WTC11 (cell line): ENCODE measurements around the gene PKP3. TPM values are rescaled to one million over a fixed set of nuclear protein-coding genes. Genes with fewer than 3 reads are reported as not detected.

Experiments used
- ATAC-seq: fragments of 200-7000 bp; cut with Tn5 transposase; 2 replicates; pipeline ENCODE4 v1.10.0; 2021; ENCODE audit warnings: mild to moderate bottlenecking, moderate library complexity
- CTCF ChIA-PET: fragments of 300-600 bp; sonication (Branson Sonifier 250); formaldehyde crosslinking; loops from one replicate; lab custom pipeline; 2021; ENCODE audit warnings: antibody characterized with exemption; lab: Charles Lee
- POLR2A ChIA-PET: fragments of 350-600 bp; sonication (Branson Sonifier 250); formaldehyde crosslinking; loops from one replicate; lab custom pipeline; 2021; ENCODE audit warnings: antibody characterized with exemption; lab: Charles Lee
- DNase-seq: peaks from one replicate; pipeline ENCODE4 v3.0.0; 2021; ENCODE audit warnings: low spot score
- H3K27ac Mint-ChIP-seq: 2 replicates; pipeline ENCODE4 v1.8.0; 2021; ENCODE audit warnings: mixed read lengths
- H3K27me3 Mint-ChIP-seq: 2 replicates; pipeline ENCODE4 v1.8.0; 2021; ENCODE audit warnings: low read depth, mild to moderate bottlenecking, moderate library complexity, mixed read lengths
- H3K36me3 Mint-ChIP-seq: 2 replicates; pipeline ENCODE4 v1.8.0; 2021; ENCODE audit warnings: mixed read lengths
- H3K4me1 Mint-ChIP-seq: 2 replicates; pipeline ENCODE4 v1.8.0; 2022; ENCODE audit warnings: mixed read lengths
- H3K4me3 Mint-ChIP-seq: 2 replicates; pipeline ENCODE4 v1.8.0; 2021; ENCODE audit warnings: mild to moderate bottlenecking, moderate library complexity, mixed read lengths
- H3K9me3 Mint-ChIP-seq: 2 replicates; pipeline ENCODE4 v1.8.0; 2021; ENCODE audit warnings: mixed read lengths
- ATF1 ChIP-seq: sonication (generic); formaldehyde crosslinking; IDR thresholded peaks from 2 replicates; pipeline ENCODE4 v1.8.1; 2023; ENCODE audit warnings: mild to moderate bottlenecking, moderate library complexity, missing genetic modification reagents
- CBFB ChIP-seq: sonication (generic); formaldehyde crosslinking; IDR thresholded peaks from 2 replicates; pipeline ENCODE4 v1.8.1; 2022; ENCODE audit warnings: mild to moderate bottlenecking, low read depth, missing genetic modification reagents
- CREM ChIP-seq: sonication (generic); formaldehyde crosslinking; IDR thresholded peaks from 2 replicates; pipeline ENCODE4 v1.8.1; 2022; ENCODE audit warnings: mild to moderate bottlenecking, missing genetic modification reagents, moderate library complexity
- FOXP1 ChIP-seq: sonication (generic); formaldehyde crosslinking; IDR thresholded peaks from 2 replicates; pipeline ENCODE4 v1.8.0; 2022; ENCODE audit warnings: missing genetic modification reagents, mild to moderate bottlenecking, moderate library complexity, borderline replicate concordance
- GTF2I ChIP-seq: fragments of 250-450 bp; sonication (Bioruptor Pico); conservative IDR thresholded peaks from 2 replicates; pipeline ENCODE4 v1.4.0; 2021; ENCODE audit warnings: mild to moderate bottlenecking
- IRF2 ChIP-seq: sonication (generic); formaldehyde crosslinking; IDR thresholded peaks from 2 replicates; pipeline ENCODE4 v1.8.0; 2022; ENCODE audit warnings: low read depth, missing genetic modification reagents, borderline replicate concordance
- JAZF1 ChIP-seq: fragments of 250-450 bp; sonication (Bioruptor Pico); IDR thresholded peaks from 2 replicates; pipeline ENCODE4 v1.9.0; 2021; ENCODE audit warnings: moderate library complexity, mild to moderate bottlenecking, inconsistent platforms
- JUN ChIP-seq: sonication (generic); formaldehyde crosslinking; IDR thresholded peaks from 2 replicates; pipeline ENCODE4 v1.8.0; 2023; ENCODE audit warnings: mild to moderate bottlenecking, missing genetic modification reagents
- MXD4 ChIP-seq: fragments of 250-450 bp; sonication (Bioruptor Pico); IDR thresholded peaks from 2 replicates; pipeline ENCODE4 v1.8.0; 2021; ENCODE audit warnings: mild to moderate bottlenecking, moderate library complexity, borderline replicate concordance
- NFATC4 ChIP-seq: fragments of 250-450 bp; sonication (Bioruptor Pico); IDR thresholded peaks from 2 replicates; pipeline ENCODE4 v1.9.0; 2021; ENCODE audit warnings: mild to moderate bottlenecking
- ZNF138 ChIP-seq: sonication (generic); formaldehyde crosslinking; conservative IDR thresholded peaks from 2 replicates; pipeline ENCODE4 v1.8.1; 2022; ENCODE audit warnings: mild to moderate bottlenecking, moderate library complexity, missing genetic modification reagents
- ZNF232 ChIP-seq: sonication (generic); formaldehyde crosslinking; IDR thresholded peaks from 2 replicates; pipeline ENCODE4 v1.8.0; 2022; ENCODE audit warnings: mild to moderate bottlenecking, missing genetic modification reagents
- ZNF263 ChIP-seq: sonication (generic); formaldehyde crosslinking; IDR thresholded peaks from 2 replicates; pipeline ENCODE4 v1.8.1; 2022; ENCODE audit warnings: low read depth, mild to moderate bottlenecking, moderate library complexity, missing genetic modification reagents
- ZNF423 ChIP-seq: fragments of 250-450 bp; sonication (Bioruptor Pico); IDR thresholded peaks from 2 replicates; pipeline ENCODE4 v2.1.2; 2022; ENCODE audit warnings: mild to moderate bottlenecking, moderate library complexity
- total RNA-seq: library from RNA; stranded (reverse); gene quantifications from 3 replicates; pipeline ENCODE4 v1.2.3, GENCODE V29; 2021
- TF ChIP-seq, protein P1 (sequence below): sonication (generic); formaldehyde crosslinking; IDR thresholded peaks from 2 replicates; pipeline ENCODE4 v1.8.1; 2023; ENCODE audit warnings: mild to moderate bottlenecking, missing genetic modification reagents, borderline replicate concordance
- TF ChIP-seq, protein P2 (sequence below): fragments of 250-450 bp; sonication (Bioruptor Pico); IDR thresholded peaks from 2 replicates; pipeline ENCODE4 v1.9.0; 2021; ENCODE audit warnings: moderate library complexity, mild to moderate bottlenecking, inconsistent platforms, borderline replicate concordance
- TF ChIP-seq, protein P3 (sequence below): fragments of 250-450 bp; sonication (Bioruptor Pico); IDR thresholded peaks from 2 replicates; pipeline ENCODE4 v1.9.0; 2021; ENCODE audit warnings: mild to moderate bottlenecking
- TF ChIP-seq, protein P4 (sequence below): sonication (generic); formaldehyde crosslinking; IDR thresholded peaks from 2 replicates; pipeline ENCODE4 v1.8.0; 2023; ENCODE audit warnings: missing genetic modification reagents
- TF ChIP-seq, protein P5 (sequence below): sonication (generic); formaldehyde crosslinking; IDR thresholded peaks from 2 replicates; pipeline ENCODE4 v1.8.0; 2022; ENCODE audit warnings: mild to moderate bottlenecking, missing genetic modification reagents
- TF ChIP-seq, protein P6 (sequence below): sonication (generic); formaldehyde crosslinking; IDR thresholded peaks from 2 replicates; pipeline ENCODE4 v1.8.0; 2022; ENCODE audit warnings: mild to moderate bottlenecking, missing genetic modification reagents

PKP3 gene
- total RNA-seq, 1 experiment from 2014 or later: 17.3 TPM

DNA sequence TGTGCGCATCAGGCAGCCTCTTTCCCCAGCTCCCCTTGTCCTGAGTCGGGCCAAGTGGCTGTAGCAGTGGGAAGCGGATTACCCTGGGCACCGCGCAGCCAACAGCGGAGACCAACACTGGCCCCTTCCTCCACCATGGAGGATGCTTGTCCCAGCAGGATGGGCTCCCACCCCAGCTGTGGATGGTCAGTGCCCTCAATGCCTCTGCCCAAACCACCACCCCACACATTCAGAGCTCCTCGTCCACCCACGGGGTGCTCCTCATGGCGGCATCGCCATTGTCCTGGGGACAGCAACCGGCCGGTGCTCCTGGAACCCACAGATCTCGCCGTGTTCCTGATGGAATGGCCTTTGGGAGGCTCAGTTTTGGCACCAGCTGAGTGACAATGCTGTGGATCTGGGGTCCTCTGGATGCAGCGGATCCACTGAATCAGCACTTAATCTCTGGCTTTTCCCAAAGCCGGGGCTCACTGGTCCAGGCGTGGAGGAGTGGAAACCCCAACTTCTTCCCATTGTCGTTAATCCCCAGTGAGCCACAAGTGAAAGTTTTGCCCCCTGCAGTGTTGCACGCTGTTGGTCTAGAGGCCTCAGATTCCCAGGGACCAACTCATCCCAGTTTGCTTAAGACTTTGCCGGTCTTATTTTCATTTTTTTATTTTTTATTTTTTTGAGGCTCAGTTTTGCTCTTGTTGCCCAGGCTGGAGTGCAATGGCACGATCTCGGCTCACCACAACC is 28.9 kb upstream of the PKP3 start:
- DNase-seq: no peak
- H3K27ac Mint-ChIP-seq: no peak overlapping the region
- H3K4me3 Mint-ChIP-seq: no peak overlapping the region
- peaks cover 17% of the 10 kb centered on the region for H3K4me1 Mint-ChIP-seq
- H3K27me3 Mint-ChIP-seq: peaks cover 20% of the 10 kb centered on the region
- no peak for TF ChIP-seq ZNF232 (CRISPR knock-in tag)
- no peak for TF ChIP-seq NFATC4 (CRISPR knock-in tag)
- no peak for TF ChIP-seq FOXP1 (CRISPR knock-in tag)
- no peak for TF ChIP-seq MXD4 (CRISPR knock-in tag)
- no peak for TF ChIP-seq ZNF423
- TF ChIP-seq, protein P1, sequence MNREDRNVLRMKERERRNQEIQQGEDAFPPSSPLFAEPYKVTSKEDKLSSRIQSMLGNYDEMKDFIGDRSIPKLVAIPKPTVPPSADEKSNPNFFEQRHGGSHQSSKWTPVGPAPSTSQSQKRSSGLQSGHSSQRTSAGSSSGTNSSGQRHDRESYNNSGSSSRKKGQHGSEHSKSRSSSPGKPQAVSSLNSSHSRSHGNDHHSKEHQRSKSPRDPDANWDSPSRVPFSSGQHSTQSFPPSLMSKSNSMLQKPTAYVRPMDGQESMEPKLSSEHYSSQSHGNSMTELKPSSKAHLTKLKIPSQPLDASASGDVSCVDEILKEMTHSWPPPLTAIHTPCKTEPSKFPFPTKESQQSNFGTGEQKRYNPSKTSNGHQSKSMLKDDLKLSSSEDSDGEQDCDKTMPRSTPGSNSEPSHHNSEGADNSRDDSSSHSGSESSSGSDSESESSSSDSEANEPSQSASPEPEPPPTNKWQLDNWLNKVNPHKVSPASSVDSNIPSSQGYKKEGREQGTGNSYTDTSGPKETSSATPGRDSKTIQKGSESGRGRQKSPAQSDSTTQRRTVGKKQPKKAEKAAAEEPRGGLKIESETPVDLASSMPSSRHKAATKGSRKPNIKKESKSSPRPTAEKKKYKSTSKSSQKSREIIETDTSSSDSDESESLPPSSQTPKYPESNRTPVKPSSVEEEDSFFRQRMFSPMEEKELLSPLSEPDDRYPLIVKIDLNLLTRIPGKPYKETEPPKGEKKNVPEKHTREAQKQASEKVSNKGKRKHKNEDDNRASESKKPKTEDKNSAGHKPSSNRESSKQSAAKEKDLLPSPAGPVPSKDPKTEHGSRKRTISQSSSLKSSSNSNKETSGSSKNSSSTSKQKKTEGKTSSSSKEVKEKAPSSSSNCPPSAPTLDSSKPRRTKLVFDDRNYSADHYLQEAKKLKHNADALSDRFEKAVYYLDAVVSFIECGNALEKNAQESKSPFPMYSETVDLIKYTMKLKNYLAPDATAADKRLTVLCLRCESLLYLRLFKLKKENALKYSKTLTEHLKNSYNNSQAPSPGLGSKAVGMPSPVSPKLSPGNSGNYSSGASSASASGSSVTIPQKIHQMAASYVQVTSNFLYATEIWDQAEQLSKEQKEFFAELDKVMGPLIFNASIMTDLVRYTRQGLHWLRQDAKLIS (CRISPR knock-in tag): no peak
- TF ChIP-seq, protein P2, sequence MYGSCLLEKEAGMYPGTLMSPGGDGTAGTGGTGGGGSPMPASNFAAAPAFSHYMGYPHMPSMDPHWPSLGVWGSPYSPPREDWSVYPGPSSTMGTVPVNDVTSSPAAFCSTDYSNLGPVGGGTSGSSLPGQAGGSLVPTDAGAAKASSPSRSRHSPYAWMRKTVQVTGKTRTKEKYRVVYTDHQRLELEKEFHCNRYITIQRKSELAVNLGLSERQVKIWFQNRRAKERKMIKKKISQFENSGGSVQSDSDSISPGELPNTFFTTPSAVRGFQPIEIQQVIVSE: no peak
- TF ChIP-seq, protein P3, sequence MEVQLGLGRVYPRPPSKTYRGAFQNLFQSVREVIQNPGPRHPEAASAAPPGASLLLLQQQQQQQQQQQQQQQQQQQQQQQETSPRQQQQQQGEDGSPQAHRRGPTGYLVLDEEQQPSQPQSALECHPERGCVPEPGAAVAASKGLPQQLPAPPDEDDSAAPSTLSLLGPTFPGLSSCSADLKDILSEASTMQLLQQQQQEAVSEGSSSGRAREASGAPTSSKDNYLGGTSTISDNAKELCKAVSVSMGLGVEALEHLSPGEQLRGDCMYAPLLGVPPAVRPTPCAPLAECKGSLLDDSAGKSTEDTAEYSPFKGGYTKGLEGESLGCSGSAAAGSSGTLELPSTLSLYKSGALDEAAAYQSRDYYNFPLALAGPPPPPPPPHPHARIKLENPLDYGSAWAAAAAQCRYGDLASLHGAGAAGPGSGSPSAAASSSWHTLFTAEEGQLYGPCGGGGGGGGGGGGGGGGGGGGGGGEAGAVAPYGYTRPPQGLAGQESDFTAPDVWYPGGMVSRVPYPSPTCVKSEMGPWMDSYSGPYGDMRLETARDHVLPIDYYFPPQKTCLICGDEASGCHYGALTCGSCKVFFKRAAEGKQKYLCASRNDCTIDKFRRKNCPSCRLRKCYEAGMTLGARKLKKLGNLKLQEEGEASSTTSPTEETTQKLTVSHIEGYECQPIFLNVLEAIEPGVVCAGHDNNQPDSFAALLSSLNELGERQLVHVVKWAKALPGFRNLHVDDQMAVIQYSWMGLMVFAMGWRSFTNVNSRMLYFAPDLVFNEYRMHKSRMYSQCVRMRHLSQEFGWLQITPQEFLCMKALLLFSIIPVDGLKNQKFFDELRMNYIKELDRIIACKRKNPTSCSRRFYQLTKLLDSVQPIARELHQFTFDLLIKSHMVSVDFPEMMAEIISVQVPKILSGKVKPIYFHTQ (CRISPR knock-in tag): no peak
- TF ChIP-seq CREM: no peak
- no peak for TF ChIP-seq JUN (CRISPR knock-in tag)
- TF ChIP-seq JAZF1 (CRISPR knock-in tag): no peak
- no peak for TF ChIP-seq CBFB (CRISPR knock-in tag)
- no peak for TF ChIP-seq ZNF138 (CRISPR knock-in tag)
- no peak for TF ChIP-seq IRF2 (CRISPR knock-in tag)
- TF ChIP-seq, protein P4, sequence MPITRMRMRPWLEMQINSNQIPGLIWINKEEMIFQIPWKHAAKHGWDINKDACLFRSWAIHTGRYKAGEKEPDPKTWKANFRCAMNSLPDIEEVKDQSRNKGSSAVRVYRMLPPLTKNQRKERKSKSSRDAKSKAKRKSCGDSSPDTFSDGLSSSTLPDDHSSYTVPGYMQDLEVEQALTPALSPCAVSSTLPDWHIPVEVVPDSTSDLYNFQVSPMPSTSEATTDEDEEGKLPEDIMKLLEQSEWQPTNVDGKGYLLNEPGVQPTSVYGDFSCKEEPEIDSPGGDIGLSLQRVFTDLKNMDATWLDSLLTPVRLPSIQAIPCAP (CRISPR knock-in tag): no peak
- CTCF ChIA-PET: interaction anchor here (0.5 to 8.1 kb wide), 10 partner anchors 25 to 158 kb away, joined by 3 to 96 read pairs (median 4); partner anchors contain the start of genes BET1L, NLRP6, PGGHG and RIC8A
- POLR2A ChIA-PET: no interaction called here
- peaks cover 17% of the 10 kb centered on the region for H3K9me3 Mint-ChIP-seq
- peaks cover 13% of the 10 kb centered on the region for H3K36me3 Mint-ChIP-seq
- no peak for ATAC-seq

DNA sequence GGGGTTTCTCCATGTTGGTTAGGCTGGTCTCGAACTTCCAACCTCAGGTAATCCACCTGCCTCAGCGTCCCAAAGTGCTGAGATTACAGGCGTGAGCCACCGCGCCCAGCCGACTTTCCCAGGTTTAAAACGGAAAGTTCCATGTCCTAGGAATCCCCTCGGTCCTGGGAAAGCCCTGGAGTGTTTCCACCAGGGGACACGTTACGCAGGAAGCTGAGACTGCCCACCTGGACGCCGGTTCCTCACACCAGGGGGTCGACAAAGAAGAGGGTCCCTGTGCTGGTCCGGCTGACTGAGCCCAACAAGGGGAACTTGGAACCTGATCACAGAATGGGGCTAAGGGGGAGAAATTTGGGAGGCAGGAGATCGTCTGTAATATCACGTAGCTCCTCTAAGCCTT is 28.2 kb upstream of the PKP3 start:
- H3K4me3 Mint-ChIP-seq: no peak overlapping the region
- H3K36me3 Mint-ChIP-seq: peaks cover 10% of the 10 kb centered on the region
- peaks cover 17% of the 10 kb centered on the region for H3K27me3 Mint-ChIP-seq
- DNase-seq: no peak
- ChIA-PET CTCF (interaction anchor here (2.1 to 8.1 kb wide), 2 partner anchors 74 to 114 kb away, joined by 7 to 96 read pairs; no protein-coding TSS in a partner anchor), POLR2A (no interaction called here)
- peaks cover 10% of the 10 kb centered on the region for H3K9me3 Mint-ChIP-seq
- peaks cover 21% of the 10 kb centered on the region for H3K4me1 Mint-ChIP-seq
- ATAC-seq: no peak
- TF ChIP-seq, protein P5, sequence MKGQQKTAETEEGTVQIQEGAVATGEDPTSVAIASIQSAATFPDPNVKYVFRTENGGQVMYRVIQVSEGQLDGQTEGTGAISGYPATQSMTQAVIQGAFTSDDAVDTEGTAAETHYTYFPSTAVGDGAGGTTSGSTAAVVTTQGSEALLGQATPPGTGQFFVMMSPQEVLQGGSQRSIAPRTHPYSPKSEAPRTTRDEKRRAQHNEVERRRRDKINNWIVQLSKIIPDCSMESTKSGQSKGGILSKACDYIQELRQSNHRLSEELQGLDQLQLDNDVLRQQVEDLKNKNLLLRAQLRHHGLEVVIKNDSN (CRISPR knock-in tag): no peak
- TF ChIP-seq CREM: no peak
- TF ChIP-seq GTF2I: no peak
- TF ChIP-seq, protein P6, sequence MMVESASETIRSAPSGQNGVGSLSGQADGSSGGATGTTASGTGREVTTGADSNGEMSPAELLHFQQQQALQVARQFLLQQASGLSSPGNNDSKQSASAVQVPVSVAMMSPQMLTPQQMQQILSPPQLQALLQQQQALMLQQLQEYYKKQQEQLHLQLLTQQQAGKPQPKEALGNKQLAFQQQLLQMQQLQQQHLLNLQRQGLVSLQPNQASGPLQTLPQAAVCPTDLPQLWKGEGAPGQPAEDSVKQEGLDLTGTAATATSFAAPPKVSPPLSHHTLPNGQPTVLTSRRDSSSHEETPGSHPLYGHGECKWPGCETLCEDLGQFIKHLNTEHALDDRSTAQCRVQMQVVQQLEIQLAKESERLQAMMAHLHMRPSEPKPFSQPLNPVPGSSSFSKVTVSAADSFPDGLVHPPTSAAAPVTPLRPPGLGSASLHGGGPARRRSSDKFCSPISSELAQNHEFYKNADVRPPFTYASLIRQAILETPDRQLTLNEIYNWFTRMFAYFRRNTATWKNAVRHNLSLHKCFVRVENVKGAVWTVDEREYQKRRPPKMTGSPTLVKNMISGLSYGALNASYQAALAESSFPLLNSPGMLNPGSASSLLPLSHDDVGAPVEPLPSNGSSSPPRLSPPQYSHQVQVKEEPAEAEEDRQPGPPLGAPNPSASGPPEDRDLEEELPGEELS (CRISPR knock-in tag): no peak
- no peak for TF ChIP-seq ATF1 (CRISPR knock-in tag)
- no peak for TF ChIP-seq ZNF263
- H3K27ac Mint-ChIP-seq: no peak overlapping the region
